GM12878 (cell line): ENCODE results near the gene ISCU. TPM values are rescaled to one million over a fixed set of nuclear protein-coding genes. Genes with fewer than 3 reads are reported as not detected.

Experiments
- ATF2 ChIP-seq: IDR thresholded peaks from 2 replicates; pipeline ENCODE4 v1.6.1; 2012; ENCODE audit warnings: low read length, inconsistent platforms
- BCLAF1 ChIP-seq: fragments of 450-650 bp; IDR thresholded peaks from 2 replicates; pipeline ENCODE4 v1.6.1; 2017; ENCODE audit warnings: antibody characterized with exemption, mild to moderate bottlenecking, moderate library complexity
- CTCF ChIP-seq, 3 experiments: IDR thresholded peaks in 2 of 3; conservative IDR thresholded peaks in 1 of 3; 2 replicates each; pipeline ENCODE4 v1.5.1; 2011; ENCODE audit warnings: low read depth in 3 of 3, low read length in 3 of 3, mild to moderate bottlenecking in 3 of 3, control low read depth in 2 of 3, moderate library complexity in 2 of 3, inconsistent platforms in 1 of 3, mixed read lengths in 1 of 3; ENCODE audit not compliant: control insufficient read depth in 2 of 3, insufficient read depth in 1 of 3; ENCODE audit errors: extremely low read depth in 1 of 3
- ESRRA ChIP-seq: IDR thresholded peaks from 2 replicates; pipeline ENCODE4 v1.6.1; 2012; ENCODE audit warnings: mild to moderate bottlenecking, low read length, improper control_type of control experiment
- MEF2A ChIP-seq: IDR thresholded peaks from 2 replicates; pipeline ENCODE4 v1.6.1; 2011; ENCODE audit warnings: low read depth, mild to moderate bottlenecking, low read length, moderate library complexity; ENCODE audit not compliant: insufficient read depth
- MYB ChIP-seq: fragments of 150-350 bp; IDR thresholded peaks from 2 replicates; pipeline ENCODE4 v1.6.1; 2014; ENCODE audit warnings: mild to moderate bottlenecking, low read depth, low read length, borderline replicate concordance
- NFXL1 ChIP-seq: fragments of 450-650 bp; IDR thresholded peaks from 2 replicates; pipeline ENCODE4 v1.6.1; 2017; ENCODE audit warnings: antibody characterized with exemption, mild to moderate bottlenecking, borderline replicate concordance
- NR2F1 ChIP-seq: fragments of 450-650 bp; conservative IDR thresholded peaks from 2 replicates; pipeline ENCODE4 v1.6.1; 2017; ENCODE audit warnings: mild to moderate bottlenecking
- POU2F2 ChIP-seq: IDR thresholded peaks from 3 replicates; pipeline ENCODE4 v1.6.1; 2011; ENCODE audit warnings: low read depth, mild to moderate bottlenecking, low read length, borderline replicate concordance
- RAD51 ChIP-seq: fragments of 450-650 bp; IDR thresholded peaks from 2 replicates; pipeline ENCODE4 v1.6.1; 2016; ENCODE audit warnings: moderate library complexity, mild to moderate bottlenecking, inconsistent platforms
- SMAD5 ChIP-seq: IDR thresholded peaks from 2 replicates; pipeline ENCODE4 v1.6.1; 2016; ENCODE audit warnings: antibody characterized with exemption, low read depth
- SUZ12 ChIP-seq: fragments of 200-600 bp; sonication (generic); IDR thresholded peaks from one replicate; pipeline ENCODE4 v1.6.1; 2018; ENCODE audit warnings: antibody characterized with exemption, mild to moderate bottlenecking; ENCODE audit not compliant: unreplicated experiment
- WRNIP1 ChIP-seq: IDR thresholded peaks from 2 replicates; pipeline ENCODE4 v1.6.1; 2011; ENCODE audit warnings: low read depth, low read length, improper control_type of control experiment, borderline replicate concordance
- ZNF622 ChIP-seq: fragments of 450-650 bp; IDR thresholded peaks from 2 replicates; pipeline ENCODE4 v1.6.1; 2017; ENCODE audit warnings: mild to moderate bottlenecking, inconsistent platforms
- polyA plus RNA-seq, 11 experiments: library from polyadenylated mRNA; depleted of rRNA in 4 of 11; unstranded in 6 of 11; stranded (reverse) in 5 of 11; fragments of >200 nt; fragmentation: Nextera tagmentation in 4 of 11; fragmentation: Illumina TruSeq in 1 of 11; extraction: Ambion mirVana in 4 of 11; extraction: Trizol in 1 of 11; gene quantifications; 1 replicate in 1 of 11; 2 replicates in 10 of 11; pipeline versions ENCODE4 v1.2.1 to v1.2.3, GENCODE V29; 2011 to 2016; ENCODE audit warnings: inconsistent platforms in 2 of 11, missing spikeins in 2 of 11, low read depth in 1 of 11
- total RNA-seq, 4 experiments: library from RNA; depleted of rRNA in 3 of 4; stranded (reverse); fragments of >200 nt in 3 of 4; fragmentation: Illumina TruSeq in 1 of 4; extraction: Trizol in 1 of 4; gene quantifications; 2 replicates each; pipeline versions ENCODE4 v1.2.1 to v1.2.3, GENCODE V29; 2013 to 2021

Gene ISCU
- total and polyA plus RNA-seq, 10 of the 15 experiments (the other 5 are each of a cell fraction or from before 2014, with no cell fraction given) = 32.8 to 260 (median 127) TPM

- TF ChIP-seq BCLAF1 = no peak
- no peak for TF ChIP-seq ATF2
- TF ChIP-seq CTCF (IDR thresholded peaks at IDR 0.05 in 2 of 3, conservative IDR thresholded peaks at IDR 0.05 in 1 of 3; ENCODE audit: control insufficient read depth in 2 of 3, extremely low read depth in 1 of 3, insufficient read depth in 1 of 3, low read depth in 3 of 3, low read length in 3 of 3) = no peak
- TF ChIP-seq WRNIP1 = no peak
- no peak for TF ChIP-seq MYB
- no peak for TF ChIP-seq RAD51
- TF ChIP-seq MEF2A = no peak
- TF ChIP-seq ZNF622 = no peak
- no peak for TF ChIP-seq POU2F2
- TF ChIP-seq ESRRA = no peak
- no peak for TF ChIP-seq NFXL1
- TF ChIP-seq SMAD5 = no peak
- no peak for TF ChIP-seq SUZ12
- TF ChIP-seq NR2F1 = no peak
Measured at GRCh38 chr12:108591267-108591980, 29.0 kb downstream of the ISCU start (continued).
